SKM-1 treated with dmso at 0.1 percent for 144 hours (cell line): ENCODE data around the gene CACNA1E.

ENCODE experiments used
- DNase-seq: peaks from one replicate; lab custom pipeline; 2025; ENCODE audit not compliant: unreplicated experiment; lab: John Stamatoyannopoulos, UW

CACNA1E gene

DNA sequence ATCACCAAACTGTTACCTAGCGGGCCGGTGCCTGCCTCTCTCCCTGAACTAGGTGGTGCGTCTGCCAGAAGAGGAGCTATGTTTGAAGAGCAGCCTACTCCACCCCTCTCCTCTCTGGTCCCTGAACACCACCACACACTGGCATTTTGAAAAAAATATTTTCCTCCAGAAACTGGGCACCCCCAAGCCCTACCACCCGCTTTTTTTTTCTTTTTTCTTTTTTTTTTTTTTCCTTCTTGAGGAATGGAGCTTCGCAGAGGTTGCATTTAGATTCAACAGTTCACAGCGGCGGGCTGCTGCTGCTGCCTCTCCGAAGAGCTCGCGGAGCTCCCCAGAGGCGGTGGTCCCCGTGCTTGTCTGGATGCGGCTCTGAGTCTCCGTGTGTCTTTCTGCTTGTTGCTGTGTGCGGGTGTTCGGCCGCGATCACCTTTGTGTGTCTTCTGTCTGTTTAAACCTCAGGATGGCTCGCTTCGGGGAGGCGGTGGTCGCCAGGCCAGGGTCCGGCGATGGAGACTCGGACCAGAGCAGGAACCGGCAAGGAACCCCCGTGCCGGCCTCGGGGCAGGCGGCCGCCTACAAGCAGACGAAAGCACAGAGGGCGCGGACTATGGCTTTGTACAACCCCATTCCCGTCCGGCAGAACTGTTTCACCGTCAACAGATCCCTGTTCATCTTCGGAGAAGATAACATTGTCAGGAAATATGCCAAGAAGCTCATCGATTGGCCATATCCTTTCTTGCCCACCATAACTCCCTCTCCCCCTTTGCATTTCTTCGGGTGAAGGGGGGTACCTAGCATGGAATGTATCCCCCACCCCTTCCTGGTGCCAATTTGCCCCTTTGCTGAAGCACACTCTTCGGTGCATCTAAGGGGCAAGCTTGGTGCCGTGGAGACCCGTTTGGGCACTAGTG, at the start of gene CACNA1E:
Gene CACNA1E (plus strand): TSS at position 233 of the 911 bp plus-strand sequence. CDS start 228 bp downstream, at position 461.
- no peak for DNase-seq

DNA sequence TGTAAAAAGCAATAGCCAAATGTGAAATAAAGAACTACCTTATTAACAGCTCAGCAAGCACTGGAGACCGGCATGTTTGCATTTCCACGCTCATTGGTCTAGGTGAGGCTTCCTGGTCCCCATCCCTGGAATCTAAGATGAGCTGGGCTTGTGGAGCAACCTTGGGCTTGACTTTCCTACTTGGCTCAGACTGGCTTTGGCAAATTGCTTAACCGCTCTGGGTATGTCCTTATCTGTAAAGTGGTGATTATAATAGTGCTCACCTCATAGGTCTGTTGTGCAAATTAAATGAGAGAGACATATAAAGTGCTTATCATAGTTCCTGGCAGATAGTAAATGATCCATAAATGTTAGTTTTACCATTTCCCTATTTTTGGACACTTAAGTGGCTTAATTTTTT, 49.4 kb upstream of the CACNA1E start:
- DNase-seq: no peak

DNA sequence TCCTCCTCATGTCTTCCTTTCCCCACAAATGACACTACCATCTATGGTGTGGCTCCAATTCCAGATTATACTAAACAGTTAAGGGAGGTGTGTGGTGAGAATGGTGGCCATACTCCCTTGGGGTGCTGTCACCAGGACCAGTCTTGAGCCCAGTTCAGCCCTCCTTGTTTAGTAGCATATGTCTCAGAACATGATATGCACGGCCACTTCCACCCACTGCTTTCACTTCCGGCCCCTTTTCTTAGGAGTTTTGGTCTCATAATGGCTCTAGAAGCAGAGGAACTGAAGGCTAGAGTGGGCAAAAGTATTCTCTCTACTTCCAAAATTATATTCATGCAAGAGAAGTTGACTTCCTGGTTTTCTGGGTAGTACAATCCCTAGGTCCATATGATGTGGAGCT, 45.3 kb upstream of the CACNA1E start:
- no peak for DNase-seq

DNA sequence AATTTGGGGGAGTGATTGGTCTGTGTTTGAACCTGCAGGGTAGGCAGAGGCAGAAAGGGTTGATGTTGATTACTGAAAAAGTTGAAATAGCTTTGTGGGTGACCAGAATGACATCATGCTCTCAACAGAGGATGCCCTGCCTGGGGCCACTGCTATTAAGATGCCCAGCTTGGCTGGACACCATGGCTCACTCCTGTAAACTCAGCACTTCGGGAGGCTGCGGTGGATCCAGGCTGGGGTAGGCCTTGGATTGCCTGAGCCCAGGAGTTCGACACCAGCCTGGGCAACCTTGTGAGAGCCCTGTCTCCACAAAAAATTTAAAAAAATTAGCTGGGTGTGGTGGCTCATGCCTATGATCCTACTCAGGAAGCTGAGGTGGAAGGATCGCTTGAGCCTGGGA, 42.8 kb upstream of the CACNA1E start:
- no peak for DNase-seq

- DNase-seq: no peak
These were observed 41.2 kb upstream of the CACNA1E start for GRCh38 chr1:181442181-181442525.

DNA sequence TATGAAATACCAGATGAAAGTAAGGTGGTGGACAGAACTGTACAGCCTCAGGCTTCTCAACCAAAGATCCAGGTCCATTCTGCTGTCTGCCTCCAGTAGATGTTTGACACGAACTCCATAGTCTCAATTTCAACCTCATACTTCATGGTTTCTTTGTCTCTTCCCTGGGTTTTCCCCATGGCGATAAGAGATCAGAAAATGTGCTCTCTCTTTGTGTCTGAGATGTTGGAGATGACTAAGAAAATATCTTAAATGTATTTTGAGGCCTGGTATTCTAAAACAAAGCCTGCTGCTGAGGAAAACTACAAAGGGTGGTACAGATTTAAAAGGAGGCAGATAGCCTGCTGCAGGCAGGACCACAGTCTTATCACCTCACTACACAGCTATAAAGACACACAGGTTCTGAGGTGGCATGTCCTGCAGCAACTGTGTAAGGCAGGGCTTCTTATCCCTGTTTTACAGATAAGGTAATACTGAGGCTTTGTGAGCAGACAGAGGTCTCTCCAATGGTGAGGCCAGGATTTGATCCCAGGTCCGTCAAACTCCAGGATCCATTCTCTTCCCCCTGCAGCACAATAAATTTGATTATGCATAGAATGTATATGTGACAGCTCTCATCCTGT, 40.0 kb upstream of the CACNA1E start:
- no peak for DNase-seq

- no peak for DNase-seq
These were observed 37.9 kb upstream of the CACNA1E start for GRCh38 chr1:181445436-181445835.

DNA sequence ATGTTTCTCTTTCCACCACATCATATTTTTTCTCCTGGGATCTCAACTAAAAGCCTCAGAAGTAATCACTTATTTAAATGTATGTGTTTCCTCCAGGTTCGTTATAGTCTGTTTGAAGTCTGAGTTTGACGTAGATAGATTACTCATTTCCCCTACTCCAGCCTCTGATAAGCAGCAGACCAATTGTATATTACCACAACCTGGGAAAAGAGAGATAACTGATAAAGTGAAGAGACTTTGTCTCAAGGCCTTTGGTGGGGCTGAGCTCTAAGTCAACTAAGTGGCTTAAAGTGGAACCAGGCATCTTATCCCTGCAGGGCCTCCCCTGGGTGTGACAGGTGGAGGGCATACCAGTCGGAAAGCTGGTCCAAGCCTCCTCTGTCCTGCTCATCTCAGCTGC, 34.9 kb upstream of the CACNA1E start:
- DNase-seq: no peak

DNA sequence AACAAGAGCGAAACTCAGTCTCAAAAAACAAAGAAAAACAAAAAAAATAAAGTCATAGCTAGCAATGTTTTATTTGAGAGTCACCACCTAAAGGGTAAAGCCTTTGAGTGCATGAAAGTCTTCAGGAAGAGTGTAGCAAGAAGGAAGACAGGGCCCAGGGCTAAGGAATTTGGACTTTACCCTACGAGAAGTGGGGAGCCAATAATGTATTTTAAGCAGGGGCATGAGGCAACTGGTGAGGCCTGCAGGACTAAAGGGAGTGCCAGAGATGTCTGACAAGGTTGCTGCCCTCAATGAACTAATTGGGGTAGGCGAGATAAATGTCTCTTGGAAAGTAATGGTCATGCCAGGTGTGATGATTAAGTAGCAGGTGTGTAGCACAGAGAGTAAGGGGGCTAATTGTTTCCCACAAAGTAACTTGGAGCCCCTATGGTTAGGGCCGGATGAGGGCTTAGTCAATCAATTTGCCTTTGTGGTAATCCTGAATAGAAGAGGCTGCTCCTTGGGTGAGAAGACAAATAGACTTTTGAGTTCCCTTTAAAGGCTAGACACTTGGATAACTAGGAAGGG, 31.6 kb upstream of the CACNA1E start:
- no peak for DNase-seq

- DNase-seq: no peak
These were observed 30.6 kb upstream of the CACNA1E start for GRCh38 chr1:181452746-181453145.

DNA sequence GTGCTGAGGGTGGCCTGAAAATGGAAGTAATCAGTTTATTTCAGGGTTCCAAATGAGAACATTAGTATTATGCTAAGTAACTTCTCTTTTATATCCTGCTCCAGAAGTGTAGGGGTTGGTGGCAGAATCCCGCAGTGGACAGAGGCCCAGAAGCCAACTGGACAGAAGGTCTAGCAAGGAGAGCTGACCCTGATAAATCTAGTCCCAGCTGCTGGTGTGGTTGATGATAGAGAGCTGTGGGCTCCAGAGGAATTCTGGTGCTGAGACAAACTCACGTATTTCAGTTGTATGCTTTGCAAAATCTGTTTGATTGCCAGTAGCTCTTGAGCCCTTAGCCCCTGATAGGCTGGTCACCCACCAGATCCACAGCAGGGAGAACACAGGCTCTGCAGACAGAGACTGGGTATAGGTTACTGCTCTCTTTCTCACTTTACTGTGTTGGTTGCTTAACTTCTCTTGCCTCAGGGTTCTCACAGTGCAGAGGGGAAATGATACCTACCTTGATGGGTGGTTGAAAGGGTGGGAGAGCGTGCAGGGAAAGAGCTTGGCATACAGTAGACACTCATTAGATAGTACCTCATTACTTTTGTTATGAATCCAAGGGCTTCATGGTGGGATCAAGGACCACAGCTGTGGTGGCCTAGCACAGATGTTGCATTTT, 29.6 kb upstream of the CACNA1E start:
- DNase-seq: no peak

- DNase-seq: no peak
These were observed 26.8 kb upstream of the CACNA1E start for GRCh38 chr1:181456551-181456950.

DNA sequence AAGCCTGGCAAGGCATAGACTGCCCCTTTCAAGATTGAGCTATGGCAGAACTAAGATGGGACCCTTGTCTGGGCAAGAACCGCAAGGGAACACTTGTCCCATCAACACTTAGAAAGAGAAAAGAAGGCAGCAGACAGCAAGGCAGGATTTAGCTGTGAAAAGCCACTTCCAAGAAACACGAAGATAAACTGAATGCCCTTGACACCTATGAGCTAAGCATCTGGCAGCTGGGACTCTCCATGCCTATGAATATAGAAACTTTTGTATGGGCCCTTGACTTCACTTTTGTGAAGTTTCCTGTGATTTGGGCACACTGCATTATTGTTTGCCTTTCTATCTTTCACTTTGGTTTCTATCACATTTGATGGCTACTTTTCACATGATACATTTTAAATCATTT, 24.9 kb upstream of the CACNA1E start:
- no peak for DNase-seq

DNA sequence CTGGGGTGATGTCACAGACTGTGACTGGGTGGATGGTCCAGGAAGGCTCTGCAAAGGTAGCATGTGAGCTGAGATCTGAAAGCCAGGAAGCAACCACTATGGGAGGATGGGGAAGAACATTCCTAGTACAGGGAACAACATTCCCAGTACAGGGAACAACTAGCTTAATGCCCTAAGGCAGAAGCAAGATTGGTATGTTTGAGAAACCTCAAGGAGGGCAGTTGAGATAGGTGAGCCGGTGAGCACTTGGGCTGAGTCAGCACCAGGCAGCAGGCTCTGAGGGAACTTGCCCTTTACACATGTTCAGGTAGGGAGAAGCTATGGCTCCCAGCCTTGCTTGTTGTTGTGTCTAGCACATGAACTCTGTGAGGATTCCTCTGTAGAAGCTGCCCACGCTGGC, 24.2 kb upstream of the CACNA1E start:
- no peak for DNase-seq

GRCh38 chr1:181469829-181470228, 13.5 kb upstream of the CACNA1E start:
- DNase-seq: no peak

DNA sequence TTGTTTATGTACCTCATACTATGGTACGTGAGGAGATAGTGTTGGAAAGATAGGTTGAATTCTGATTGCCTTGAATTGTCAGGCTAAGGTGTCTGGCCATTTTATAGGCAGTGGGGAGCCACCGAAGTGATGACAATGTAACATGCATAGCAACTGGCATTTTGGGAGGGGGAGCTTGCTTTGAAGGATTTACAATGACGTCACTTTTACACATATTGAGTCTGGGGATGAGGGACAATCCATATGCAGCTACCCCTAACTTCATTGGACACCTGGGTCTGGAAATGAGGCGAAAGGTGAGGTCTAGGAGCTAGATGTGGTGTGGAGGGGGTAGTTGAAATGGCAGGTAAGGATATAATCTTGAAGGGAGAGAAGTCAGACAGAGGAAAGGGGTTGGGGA, 7.7 kb upstream of the CACNA1E start:
- DNase-seq: no peak

- DNase-seq: no peak
These were observed 6.7 kb upstream of the CACNA1E start for GRCh38 chr1:181476581-181476980.

- DNase-seq: no peak
These were observed 5.0 kb upstream of the CACNA1E start for GRCh38 chr1:181478306-181478705.

GRCh38 chr1:181479137-181479745, 4.1 kb upstream of the CACNA1E start:
- peak; percentile 89 for DNase-seq

GRCh38 chr1:181482001-181482430, 1.3 kb upstream of the CACNA1E start:
- DNase-seq: no peak
